HG02610 (cell line): ENCODE data around the gene DCPS.
A peak's percentile ranks its signal among the peaks of the same experiment; 100 is the strongest.
"Not testable (repeated sequence)": the region's sequence is repeated elsewhere in the genome, so short reads cannot be mapped to it uniquely, and the experiment has no call there.

ENCODE experiments used
- ATAC-seq: cut with Tn5 transposase; IDR thresholded peaks from one replicate; pipeline ENCODE4 v1.9.1; 2021; ENCODE audit warnings: mild to moderate bottlenecking, moderate library complexity; ENCODE audit not compliant: unreplicated experiment

Gene DCPS, protein sequence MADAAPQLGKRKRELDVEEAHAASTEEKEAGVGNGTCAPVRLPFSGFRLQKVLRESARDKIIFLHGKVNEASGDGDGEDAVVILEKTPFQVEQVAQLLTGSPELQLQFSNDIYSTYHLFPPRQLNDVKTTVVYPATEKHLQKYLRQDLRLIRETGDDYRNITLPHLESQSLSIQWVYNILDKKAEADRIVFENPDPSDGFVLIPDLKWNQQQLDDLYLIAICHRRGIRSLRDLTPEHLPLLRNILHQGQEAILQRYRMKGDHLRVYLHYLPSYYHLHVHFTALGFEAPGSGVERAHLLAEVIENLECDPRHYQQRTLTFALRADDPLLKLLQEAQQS

DNA sequence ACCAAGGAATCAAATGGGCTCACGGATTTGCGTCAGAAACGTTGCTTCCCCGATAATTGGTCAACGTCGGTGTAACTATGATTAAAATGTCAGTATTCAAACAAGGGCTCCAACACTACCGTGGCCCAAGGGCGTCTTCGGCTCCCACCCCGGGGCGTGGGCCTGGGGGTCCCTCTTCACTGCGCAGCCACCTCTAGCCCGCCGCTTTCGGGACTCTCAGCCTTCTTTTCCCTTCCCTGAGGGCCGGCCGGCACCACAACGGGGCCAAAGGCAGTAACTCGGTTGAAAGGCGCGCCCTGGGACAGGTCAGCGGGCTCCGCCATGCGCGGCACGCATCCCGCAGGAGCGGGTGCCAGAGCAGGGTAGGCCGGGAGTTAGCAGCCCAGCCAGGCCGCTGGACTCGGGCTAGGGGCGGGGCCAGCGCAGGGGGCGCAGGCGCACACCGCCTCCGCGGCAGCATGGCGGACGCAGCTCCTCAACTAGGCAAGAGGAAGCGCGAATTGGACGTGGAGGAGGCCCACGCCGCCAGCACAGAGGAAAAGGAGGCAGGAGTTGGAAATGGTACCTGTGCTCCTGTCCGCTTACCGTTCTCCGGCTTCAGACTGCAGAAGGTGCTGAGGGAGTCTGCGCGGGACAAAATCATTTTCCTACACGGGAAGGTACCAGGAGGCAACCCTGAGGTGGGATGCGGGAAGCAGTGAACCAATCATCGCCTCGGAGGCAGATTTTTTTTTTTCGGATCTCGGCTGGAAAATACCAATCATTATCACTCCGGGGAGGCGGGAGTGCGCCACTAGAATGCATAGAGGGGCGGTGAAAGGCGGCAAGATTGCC lies at the start of gene DCPS:
Gene DCPS, plus strand, starts transcription at position 438 of the 834 bp plus-strand sequence. Its CDS starts 21 bp downstream, at position 459.
- peak; percentile 92 for ATAC-seq

- ATAC-seq: no peak
Measured at GRCh38 chr11:126254819-126255218, 49.0 kb upstream of the DCPS start.

GRCh38 chr11:126255507-126255906 lies 48.4 kb upstream of the DCPS start:
- ATAC-seq: not testable (repeated sequence)

- no peak for ATAC-seq
Measured at GRCh38 chr11:126256216-126256615, 47.6 kb upstream of the DCPS start.

DNA sequence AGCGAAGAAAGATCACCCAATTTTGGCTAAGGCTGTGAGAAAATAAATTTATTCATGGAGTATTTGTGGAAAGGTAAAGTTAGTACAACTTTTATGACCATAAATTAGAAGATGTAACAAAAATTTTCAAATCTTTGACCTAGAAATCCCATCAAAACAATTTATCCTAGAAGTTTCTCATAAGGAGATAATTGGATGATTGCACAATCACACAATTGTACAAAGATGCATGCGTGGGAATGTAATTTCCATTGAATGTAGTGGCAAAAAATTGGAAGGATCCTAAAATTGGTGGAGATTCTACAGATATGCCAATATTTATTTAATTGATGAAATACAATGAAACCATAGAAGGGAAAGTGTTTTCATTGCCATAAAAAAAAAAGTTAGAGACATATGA lies 46.7 kb upstream of the DCPS start:
- ATAC-seq: no peak

GRCh38 chr11:126257764-126258163 lies 46.1 kb upstream of the DCPS start:
- ATAC-seq: no peak

GRCh38 chr11:126262216-126262615 lies 41.6 kb upstream of the DCPS start:
- no peak for ATAC-seq

GRCh38 chr11:126263489-126263888 lies 40.4 kb upstream of the DCPS start:
- ATAC-seq: no peak

- no peak for ATAC-seq
Measured at GRCh38 chr11:126265811-126266210, 38.0 kb upstream of the DCPS start.

DNA sequence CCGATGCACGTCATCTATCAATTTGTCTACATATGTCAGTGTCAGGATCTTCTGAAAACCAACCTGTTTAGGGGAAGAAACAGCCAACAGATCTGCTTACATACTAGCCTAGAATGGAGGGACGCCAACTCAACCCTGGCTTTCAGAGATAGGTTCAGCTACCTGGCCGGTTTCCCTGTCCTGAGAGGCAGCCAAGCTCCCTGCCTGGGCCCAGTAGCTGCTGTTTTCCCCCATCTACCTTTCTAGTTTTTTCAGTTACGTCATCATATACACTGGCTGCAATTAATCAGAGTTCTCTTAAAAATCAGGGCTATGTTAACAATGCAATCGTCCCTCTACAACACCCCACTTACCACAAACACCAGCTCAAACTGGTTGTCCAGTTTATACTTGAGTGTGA lies 36.2 kb upstream of the DCPS start:
- no peak for ATAC-seq

DNA sequence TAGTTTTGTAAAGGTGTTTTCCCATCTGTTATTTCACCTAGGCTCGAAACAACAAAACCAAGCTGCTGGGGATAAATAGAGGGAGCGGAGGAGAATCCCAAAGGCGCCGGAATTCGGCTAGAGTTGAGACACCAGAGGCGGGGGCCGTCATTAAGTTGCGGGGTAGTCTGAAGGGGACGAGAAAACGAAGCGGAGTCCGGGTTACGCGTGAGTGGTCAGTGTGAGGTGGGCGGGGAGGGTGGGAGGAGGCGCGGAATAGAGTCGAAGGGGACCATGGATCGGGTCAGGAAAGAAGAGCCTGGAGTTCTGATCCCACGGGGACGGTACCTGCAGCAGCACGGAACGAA lies 35.5 kb upstream of the DCPS start:
- ATAC-seq: no peak

GRCh38 chr11:126268708-126269579 lies 34.9 kb upstream of the DCPS start, which contains the start of the genes FOXRED1 and SRPRA:
Gene FOXRED1, plus strand, starts transcription at chr11:126269154. Its CDS starts 53 bp downstream, at chr11:126269207.
Gene SRPRA, minus strand, starts transcription at chr11:126268895. Its CDS starts 91 bp downstream, at chr11:126268804.
- peak; percentile 99 for ATAC-seq

- no peak for ATAC-seq
Measured at GRCh38 chr11:126277322-126277721, 26.5 kb upstream of the DCPS start.

- no peak for ATAC-seq
Measured at GRCh38 chr11:126277780-126278179, 26.1 kb upstream of the DCPS start.

- no peak for ATAC-seq
Measured at GRCh38 chr11:126279191-126279590, 24.7 kb upstream of the DCPS start.

- ATAC-seq: no peak
Measured at GRCh38 chr11:126280595-126280994, 23.3 kb upstream of the DCPS start.

DNA sequence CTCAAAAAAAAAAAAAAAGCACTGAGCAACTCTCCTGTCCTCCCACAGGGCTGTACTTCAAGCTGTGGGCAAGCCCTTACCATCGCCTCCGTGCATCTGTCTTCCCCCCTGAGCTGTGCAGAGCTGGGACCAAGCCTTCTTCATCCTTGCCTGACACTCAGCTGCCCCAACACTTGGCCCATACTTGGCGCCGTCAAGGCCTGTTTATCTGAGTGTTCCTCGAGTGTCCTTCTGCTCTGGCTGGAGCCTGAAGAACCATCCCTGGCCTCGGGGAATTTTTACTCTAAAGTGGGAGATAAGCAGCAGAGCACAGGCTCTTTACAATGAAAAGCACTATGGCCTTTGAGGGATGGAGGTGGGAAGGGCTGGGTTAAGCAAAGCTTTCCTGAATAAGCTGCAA lies 22.6 kb upstream of the DCPS start:
- no peak for ATAC-seq

DNA sequence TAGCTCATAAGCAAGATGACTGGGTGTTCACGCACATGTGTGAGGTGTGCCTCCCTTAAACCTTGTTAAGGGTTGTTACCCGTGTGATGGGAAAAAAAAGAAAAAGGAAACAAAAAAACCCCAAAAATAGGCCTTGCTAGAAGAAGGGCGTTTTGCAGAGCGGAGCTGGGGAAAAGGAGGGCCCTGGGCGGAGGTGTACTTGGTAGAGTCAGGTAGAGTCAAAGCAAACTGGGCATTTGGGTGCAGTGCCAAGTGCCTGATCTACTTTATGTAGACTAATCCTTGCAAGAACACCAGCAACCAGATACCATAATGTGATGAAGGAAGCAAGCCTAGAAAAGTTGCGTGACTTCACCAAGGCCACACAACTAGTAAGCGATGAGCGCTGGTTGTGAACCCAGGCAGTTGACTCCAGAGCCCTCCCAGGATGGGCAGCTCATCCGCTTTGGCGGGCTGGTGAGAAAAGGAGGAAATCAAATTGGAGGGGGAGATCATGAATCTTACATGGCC lies 22.1 kb upstream of the DCPS start:
- no peak for ATAC-seq

GRCh38 chr11:126282361-126282735 lies 21.5 kb upstream of the DCPS start:
- ATAC-seq: no peak

GRCh38 chr11:126282736-126283591 lies 20.9 kb upstream of the DCPS start, which contains the start of gene TIRAP:
Gene TIRAP, plus strand, starts transcription at chr11:126283093. Its CDS starts 7,802 bp downstream, at chr11:126290895.
- ATAC-seq: peak; percentile 63
